CD4-positive, alpha-beta memory T cell (primary cell): Measurements from ENCODE around the gene DCAF15. TPM values are rescaled to one million over a fixed set of nuclear protein-coding genes. Genes with fewer than 3 reads are reported as not detected.
"Not testable (repeated sequence)": the region's sequence is repeated elsewhere in the genome, so short reads cannot be mapped to it uniquely, and the experiment has no call there.

Experiments
- CTCF ChIA-PET: fragments of 350-600 bp; sonication (Branson Sonifier 250); formaldehyde crosslinking; loops from one replicate; lab custom pipeline; 2021; ENCODE audit warnings: inconsistent platforms; ENCODE audit not compliant: partially characterized antibody; lab: Charles Lee
- POLR2A ChIA-PET: fragments of 350-600 bp; sonication (Branson Sonifier 250); formaldehyde crosslinking; loops from one replicate; lab custom pipeline; 2021; ENCODE audit not compliant: partially characterized antibody; lab: Charles Lee
- DNase-seq, 5 donors: peaks; one replicate each; pipeline versions ENCODE4 v3.0.0 to v3.0.0-alpha.2; 2020 to 2022; ENCODE audit warnings: mixed read lengths in 1 of 5
- H3K27ac ChIP-seq: one replicate; pipeline ENCODE4 v1.7.0; 2013; ENCODE audit warnings: low read depth, low read length
- H3K27me3 ChIP-seq: 2 replicates; pipeline ENCODE4 v1.7.0; 2013; ENCODE audit warnings: mild to moderate bottlenecking, low read length, moderate library complexity; ENCODE audit not compliant: insufficient read depth
- H3K36me3 ChIP-seq: 2 replicates; pipeline ENCODE4 v1.7.0; 2013; ENCODE audit warnings: mild to moderate bottlenecking, low read length, moderate library complexity; ENCODE audit not compliant: insufficient read depth
- H3K4me1 ChIP-seq: 2 replicates; pipeline ENCODE4 v1.7.0; 2013; ENCODE audit warnings: mild to moderate bottlenecking, low read length, moderate library complexity; ENCODE audit not compliant: insufficient read depth
- H3K4me3 ChIP-seq, 2 donors: one replicate each; pipeline ENCODE4 v1.7.0; 2013; ENCODE audit warnings: low read length in 2 of 2, mild to moderate bottlenecking in 1 of 2
- H3K9me3 ChIP-seq, 2 donors: one replicate each; pipeline ENCODE4 v1.7.0; 2013; ENCODE audit warnings: low read length in 2 of 2, control low read depth in 1 of 2; ENCODE audit not compliant: control insufficient read depth in 1 of 2
- H3K27ac Mint-ChIP-seq, 7 donors: one replicate each; pipeline ENCODE4 v1.8.0; 2020 to 2021; ENCODE audit warnings: mixed read lengths in 7 of 7, mild to moderate bottlenecking in 6 of 7, inconsistent platforms in 3 of 7, moderate library complexity in 3 of 7
- H3K27me3 Mint-ChIP-seq, 2 donors: one replicate each; pipeline ENCODE4 v1.8.0; 2020 to 2021; ENCODE audit warnings: mixed read lengths in 2 of 2
- H3K36me3 Mint-ChIP-seq, 2 donors: one replicate each; pipeline ENCODE4 v1.8.0; 2020 to 2021; ENCODE audit warnings: mixed read lengths in 2 of 2, inconsistent platforms in 1 of 2, mild to moderate bottlenecking in 1 of 2
- H3K4me1 Mint-ChIP-seq, 4 donors: one replicate each; pipeline ENCODE4 v1.8.0; 2020 to 2021; ENCODE audit warnings: mixed read lengths in 4 of 4, mild to moderate bottlenecking in 1 of 4
- H3K4me3 Mint-ChIP-seq, 8 donors: one replicate each; pipeline ENCODE4 v1.8.0; 2020 to 2021; ENCODE audit warnings: mixed read lengths in 8 of 8, mild to moderate bottlenecking in 7 of 8, moderate library complexity in 6 of 8, inconsistent platforms in 3 of 8
- H3K9me3 Mint-ChIP-seq, 8 donors: one replicate each; pipeline ENCODE4 v1.8.0; 2020 to 2021; ENCODE audit warnings: mixed read lengths in 8 of 8, mild to moderate bottlenecking in 5 of 8, inconsistent platforms in 3 of 8, moderate library complexity in 1 of 8
- intact Hi-C: fragments of 100-400 bp; cut with micrococcal nuclease; formaldehyde crosslinking; loops from one replicate; pipeline ENCODE4 v1.15.1; 2023
- polyA plus RNA-seq, 2 donors: library from polyadenylated mRNA; unstranded; fragments of 300-500 nt; fragmentation: Illumina TruSeq; gene quantifications; one replicate each; pipeline ENCODE4 v1.2.3, GENCODE V29; 2021
- total RNA-seq, 2 experiments: library from RNA; stranded (reverse); gene quantifications; one replicate each; pipeline ENCODE4 v1.2.3, GENCODE V29; 2021

DCAF15 gene
- total and polyA plus RNA-seq, 4 experiments from 2014 or later, result 4.9 to 96.7 (median 50.0) TPM

DNA sequence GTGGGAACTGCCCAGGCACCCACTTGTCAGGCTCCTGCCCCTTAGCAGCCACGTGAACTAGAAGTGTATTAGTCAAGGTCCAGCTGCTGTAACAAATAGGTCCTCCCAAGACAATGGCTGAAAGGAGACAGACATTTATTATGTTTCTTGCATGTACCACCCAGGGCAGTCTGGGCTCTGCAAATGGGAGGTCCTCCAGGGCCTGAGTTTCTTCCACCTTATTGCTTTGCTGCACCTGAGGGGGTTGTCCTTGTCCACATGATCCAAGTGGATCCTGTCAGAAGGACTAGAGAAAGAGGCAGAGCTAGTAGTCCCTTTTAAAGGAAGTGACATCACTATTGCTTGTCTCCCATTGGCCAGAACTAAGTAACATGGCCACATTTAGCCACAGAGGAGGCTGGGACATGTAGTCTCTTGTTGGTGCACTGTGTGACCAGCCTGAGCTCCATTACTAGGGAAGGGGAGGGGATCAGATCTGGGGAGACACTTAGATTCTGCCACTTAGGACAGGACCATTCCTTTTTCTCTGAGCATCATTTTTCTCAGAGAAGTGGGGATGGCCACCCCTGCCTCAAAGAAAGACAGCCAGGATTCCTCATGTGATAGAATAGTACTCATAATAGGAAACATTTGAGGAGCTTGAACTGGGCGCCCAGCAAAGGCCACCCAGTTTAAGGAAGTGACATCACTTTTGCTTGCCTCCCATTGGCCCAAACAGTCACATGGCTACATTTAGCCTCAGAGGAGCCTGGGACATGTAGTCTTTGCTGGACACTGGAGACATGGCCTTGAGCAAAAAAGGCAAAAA, 31.2 kb upstream of the DCAF15 start:
- Histone ChIP-seq H3K36me3 (peaks cover 13% of the 10 kb centered on the region), H3K4me3 (no peak overlapping the region), H3K4me1 (no peaks in the 10 kb centered on the region), H3K27ac (no peak overlapping the region), H3K9me3 (no peaks in the 10 kb centered on the region), H3K27me3 (no peaks in the 10 kb centered on the region)
- H3K4me1 Mint-ChIP-seq, result peaks cover 0 to 6% (median 3%) of the 10 kb centered on the region in 4 donors
- H3K4me3 Mint-ChIP-seq, result no peak overlapping the region
- no peaks in the 10 kb centered on the region for H3K9me3 Mint-ChIP-seq
- intact Hi-C loops, result no loop called here
- CTCF ChIA-PET, result no interaction called here
- peak overlapping the region; percentile 22 to 87 (median 67) for H3K27ac Mint-ChIP-seq
- no peaks in the 10 kb centered on the region for H3K27me3 Mint-ChIP-seq
- peak in 3 of 5 donors; percentile 17 to 28 (median 21) for DNase-seq
- POLR2A ChIA-PET, result interaction anchor here (0.7 to 1.2 kb wide), 4 partner anchors 10 to 110 kb away, joined by 3 read pairs; partner anchors contain the start of gene IL27RA
- peaks cover 37 to 50% of the 10 kb centered on the region in 2 donors for H3K36me3 Mint-ChIP-seq

DNA sequence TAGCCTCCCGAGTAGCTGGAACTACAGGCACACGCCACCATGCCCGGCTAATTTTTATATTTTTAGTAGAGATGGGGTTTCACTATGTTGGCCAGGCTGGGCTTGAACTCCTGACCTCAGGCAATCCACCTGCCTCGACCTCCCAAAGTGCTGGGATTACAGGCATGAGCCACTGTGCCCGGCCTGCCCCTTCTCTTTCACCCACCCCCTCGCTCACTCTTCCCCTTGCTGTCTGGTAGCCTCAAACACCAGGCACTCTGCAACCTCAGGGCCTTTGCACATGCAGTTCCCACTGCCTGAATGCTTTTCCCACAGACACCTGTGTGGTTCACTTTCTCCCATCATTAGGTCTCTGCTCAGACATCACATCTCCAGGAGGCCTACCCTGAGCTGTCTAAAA, 30.2 kb upstream of the DCAF15 start:
- H3K9me3 Mint-ChIP-seq, intact Hi-C loops, H3K4me3 ChIP-seq, H3K27me3 Mint-ChIP-seq, H3K27ac ChIP-seq, H3K9me3 ChIP-seq, H3K4me3 Mint-ChIP-seq, H3K27me3 ChIP-seq, H3K4me1 ChIP-seq, DNase-seq: not testable (repeated sequence)
- ChIA-PET CTCF (interaction anchor here (0.6 kb wide), 3 partner anchors 1146 to 1683 kb away, joined by 3 to 4 read pairs (median 3); no protein-coding TSS in a partner anchor), POLR2A (interaction anchor here (1.2 kb wide), 1 partner anchor 83 kb away, joined by 3 read pairs; no protein-coding TSS in a partner anchor)
- Mint-ChIP-seq H3K36me3 (peaks cover 37 to 51% of the 10 kb centered on the region in 2 donors), H3K27ac (peak overlapping the region in 1 of 7 donors; percentile 63), H3K4me1 (peaks cover 0 to 15% (median 4%) of the 10 kb centered on the region in 4 donors)
- peaks cover 14% of the 10 kb centered on the region for H3K36me3 ChIP-seq

DNA sequence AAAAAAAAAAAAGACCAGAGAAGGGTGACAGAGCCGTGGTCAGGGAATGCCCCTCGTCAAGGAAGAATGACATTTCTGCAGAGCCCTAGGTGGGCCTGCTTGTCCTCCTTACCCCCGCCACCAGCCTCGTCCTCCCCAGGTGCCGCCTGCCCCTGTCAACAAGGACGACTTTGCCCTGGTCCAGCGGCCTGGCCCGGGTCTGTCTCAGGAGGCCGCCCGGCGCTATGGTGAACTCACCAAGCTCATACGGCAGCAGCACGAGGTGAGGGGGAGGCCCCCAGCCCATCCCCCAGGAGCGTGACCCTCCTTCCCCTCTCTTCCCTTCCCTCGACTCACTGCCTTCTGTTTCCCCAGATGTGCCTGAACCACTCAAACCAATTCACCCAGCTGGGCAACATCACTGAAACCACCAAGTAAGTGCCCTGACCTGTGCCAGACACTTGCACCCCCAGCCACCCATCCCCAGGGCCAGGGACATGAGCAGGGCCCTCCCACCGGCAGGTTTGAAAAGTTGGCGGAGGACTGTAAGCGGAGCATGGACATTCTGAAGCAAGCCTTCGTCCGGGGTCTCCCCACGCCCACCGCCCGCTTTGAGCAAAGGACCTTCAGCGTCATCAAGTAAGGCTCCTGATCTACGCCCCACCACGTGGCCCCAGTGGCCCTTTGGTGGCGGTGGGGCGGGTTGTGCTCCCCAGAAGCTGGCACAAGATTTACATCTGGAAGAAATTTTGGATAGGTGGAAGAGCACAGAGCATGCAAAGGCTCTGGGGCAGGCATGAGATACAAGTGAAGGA, 28.9 kb upstream of the DCAF15 start:
- Histone ChIP-seq H3K4me3 (no peak overlapping the region), H3K27ac (no peak overlapping the region), H3K4me1 (peaks cover 8% of the 10 kb centered on the region), H3K27me3 (no peaks in the 10 kb centered on the region), H3K36me3 (peaks cover 15% of the 10 kb centered on the region), H3K9me3 (no peaks in the 10 kb centered on the region)
- CTCF ChIA-PET, result no interaction called here
- Mint-ChIP-seq H3K27ac (peak overlapping the region in 1 of 7 donors; percentile 61), H3K4me1 (peaks cover 0 to 15% (median 4%) of the 10 kb centered on the region in 4 donors), H3K27me3 (no peaks in the 10 kb centered on the region), H3K9me3 (peaks cover 0 to 3% (median 0%) of the 10 kb centered on the region in 8 donors), H3K4me3 (no peak overlapping the region), H3K36me3 (peaks cover 44 to 50% of the 10 kb centered on the region in 2 donors)
- DNase-seq, result no peak
- POLR2A ChIA-PET, result no interaction called here
- intact Hi-C loops, result no loop called here

DNA sequence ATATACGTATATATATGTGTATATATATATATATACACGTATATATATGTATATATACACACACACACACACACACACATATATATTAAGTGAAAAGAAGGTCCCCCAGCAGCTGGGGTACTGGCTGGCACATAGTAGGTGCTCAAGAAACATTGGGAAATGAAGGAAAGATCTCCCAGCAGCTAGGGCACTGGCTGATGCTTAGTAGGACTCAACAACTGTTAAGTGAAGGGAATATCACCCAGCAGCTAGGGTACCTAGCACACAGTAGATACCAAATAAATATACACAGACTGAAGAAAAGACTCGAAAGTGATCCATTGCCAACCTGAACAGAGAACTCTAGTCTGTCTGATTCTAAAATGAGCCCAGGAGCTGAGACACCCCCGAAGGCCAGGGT, 26.3 kb upstream of the DCAF15 start:
- H3K27me3 ChIP-seq, result no peaks in the 10 kb centered on the region
- intact Hi-C loops, result no loop called here
- Mint-ChIP-seq H3K4me3 (no peak overlapping the region), H3K27ac (peak overlapping the region in 3 of 7 donors; percentile 4 to 78 (median 15)), H3K9me3 (peaks cover 0 to 3% (median 0%) of the 10 kb centered on the region in 8 donors), H3K27me3 (no peaks in the 10 kb centered on the region), H3K36me3 (peaks cover 38 to 43% of the 10 kb centered on the region in 2 donors), H3K4me1 (peaks cover 0 to 14% (median 4%) of the 10 kb centered on the region in 4 donors)
- peaks cover 8% of the 10 kb centered on the region for H3K4me1 ChIP-seq
- H3K36me3 ChIP-seq, result peaks cover 8% of the 10 kb centered on the region
- ChIA-PET POLR2A (no interaction called here), CTCF (no interaction called here)
- H3K9me3 ChIP-seq, result no peaks in the 10 kb centered on the region
- H3K4me3 ChIP-seq, result no peak overlapping the region
- H3K27ac ChIP-seq, result no peak overlapping the region
- DNase-seq, result no peak

DNA sequence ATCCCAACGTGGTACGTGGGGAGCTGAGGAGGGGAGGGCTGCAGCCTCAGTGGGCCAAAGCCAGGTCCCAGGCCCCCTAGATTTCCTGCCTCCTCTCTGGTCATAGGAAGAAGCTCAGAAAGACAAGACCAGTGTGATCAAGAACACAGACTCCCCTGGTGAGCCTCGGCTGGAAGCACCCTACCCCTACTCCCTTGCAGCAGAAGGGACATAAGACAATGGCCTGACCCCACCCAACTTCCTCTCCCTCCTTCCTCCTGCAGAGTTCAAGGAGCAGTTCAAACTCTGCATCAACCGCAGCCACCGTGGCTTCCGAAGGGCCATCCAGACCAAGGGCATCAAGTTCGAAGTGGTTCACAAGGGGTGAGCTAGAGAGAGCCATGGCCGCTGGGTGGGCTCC, 25.6 kb upstream of the DCAF15 start:
- H3K36me3 Mint-ChIP-seq, result peaks cover 31 to 36% of the 10 kb centered on the region in 2 donors
- H3K4me1 Mint-ChIP-seq, result peaks cover 0 to 12% (median 4%) of the 10 kb centered on the region in 4 donors
- peak overlapping the region in 3 of 7 donors; percentile 12 to 57 (median 29) for H3K27ac Mint-ChIP-seq
- no peaks in the 10 kb centered on the region for H3K27me3 ChIP-seq
- ChIA-PET CTCF (no interaction called here), POLR2A (no interaction called here)
- no peaks in the 10 kb centered on the region for H3K9me3 ChIP-seq
- no peak for DNase-seq
- H3K27ac ChIP-seq, result no peak overlapping the region
- no peak overlapping the region for H3K4me3 Mint-ChIP-seq
- peaks cover 8% of the 10 kb centered on the region for H3K36me3 ChIP-seq
- intact Hi-C loops, result no loop called here
- no peaks in the 10 kb centered on the region for H3K27me3 Mint-ChIP-seq
- H3K4me1 ChIP-seq, result peaks cover 8% of the 10 kb centered on the region
- H3K4me3 ChIP-seq, result no peak overlapping the region
- H3K9me3 Mint-ChIP-seq, result peaks cover 0 to 3% (median 0%) of the 10 kb centered on the region in 8 donors

DNA sequence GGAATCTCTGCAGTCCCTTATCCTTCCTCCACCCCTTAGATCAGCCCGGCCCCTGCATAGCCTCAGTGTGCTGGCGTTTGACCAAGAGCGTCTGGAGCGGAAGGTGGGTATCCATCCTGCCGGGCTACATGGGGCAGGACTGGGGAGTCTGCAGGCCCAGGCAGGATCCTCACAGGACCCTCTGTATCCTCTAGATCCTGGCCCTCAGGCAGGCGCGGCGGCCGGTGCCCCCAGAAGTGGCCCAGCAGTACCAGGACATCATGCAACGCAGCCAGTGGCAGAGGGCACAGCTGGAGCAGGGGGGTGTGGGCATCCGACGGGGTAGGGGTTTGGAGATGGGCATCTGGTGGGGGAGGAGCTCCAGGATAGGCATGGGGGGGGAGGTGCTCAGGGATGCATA, 23.0 kb upstream of the DCAF15 start:
- peaks cover 0 to 3% (median 0%) of the 10 kb centered on the region in 8 donors for H3K9me3 Mint-ChIP-seq
- H3K27me3 ChIP-seq, result no peaks in the 10 kb centered on the region
- no peak overlapping the region for H3K4me3 ChIP-seq
- ChIA-PET POLR2A (no interaction called here), CTCF (no interaction called here)
- peaks cover 17 to 21% of the 10 kb centered on the region in 2 donors for H3K36me3 Mint-ChIP-seq
- intact Hi-C loops, result no loop called here
- H3K9me3 ChIP-seq, result no peaks in the 10 kb centered on the region
- DNase-seq, result no peak
- no peak overlapping the region for H3K27ac Mint-ChIP-seq
- H3K27me3 Mint-ChIP-seq, result peaks cover 0 to 2% of the 10 kb centered on the region in 2 donors
- H3K4me1 Mint-ChIP-seq, result peaks cover 0 to 12% (median 5%) of the 10 kb centered on the region in 4 donors
- peaks cover 8% of the 10 kb centered on the region for H3K4me1 ChIP-seq
- no peak overlapping the region for H3K27ac ChIP-seq
- no peak overlapping the region for H3K4me3 Mint-ChIP-seq
- H3K36me3 ChIP-seq, result peaks cover 8% of the 10 kb centered on the region

DNA sequence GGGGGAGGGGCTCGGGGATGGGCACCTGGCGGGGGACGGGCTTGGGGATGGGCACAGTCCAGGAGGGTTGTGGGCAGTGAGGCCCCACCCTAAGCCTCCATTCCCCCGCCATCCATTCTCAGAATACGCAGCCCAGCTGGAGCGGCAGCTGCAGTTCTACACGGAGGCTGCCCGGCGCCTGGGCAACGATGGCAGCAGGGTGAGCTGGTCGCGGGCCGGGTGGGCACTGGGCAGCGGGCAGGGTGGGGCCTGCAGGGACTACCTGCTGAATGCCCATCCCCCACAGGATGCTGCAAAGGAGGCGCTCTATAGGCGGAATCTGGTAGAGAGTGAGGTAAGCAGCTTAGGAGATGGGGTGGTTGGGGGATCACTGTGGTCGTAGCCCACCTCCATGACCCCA, 22.4 kb upstream of the DCAF15 start:
- Histone ChIP-seq H3K9me3 (no peaks in the 10 kb centered on the region), H3K4me3 (no peak overlapping the region), H3K4me1 (peaks cover 8% of the 10 kb centered on the region), H3K27me3 (no peaks in the 10 kb centered on the region), H3K36me3 (peaks cover 8% of the 10 kb centered on the region), H3K27ac (no peak overlapping the region)
- no peak overlapping the region for H3K4me3 Mint-ChIP-seq
- DNase-seq, result no peak
- peaks cover 0 to 3% (median 0%) of the 10 kb centered on the region in 8 donors for H3K9me3 Mint-ChIP-seq
- H3K36me3 Mint-ChIP-seq, result peaks cover 14 to 17% of the 10 kb centered on the region in 2 donors
- H3K27me3 Mint-ChIP-seq, result peaks cover 0 to 5% of the 10 kb centered on the region in 2 donors
- CTCF ChIA-PET, result no interaction called here
- peaks cover 0 to 13% (median 8%) of the 10 kb centered on the region in 4 donors for H3K4me1 Mint-ChIP-seq
- no peak overlapping the region for H3K27ac Mint-ChIP-seq
- intact Hi-C loops, result no loop called here
- POLR2A ChIA-PET, result no interaction called here
